ENCODE data around the gene TEX264. TPM values are rescaled to one million over a fixed set of nuclear protein-coding genes. Genes with fewer than 3 reads are reported as not detected.

Gene TEX264
- total and polyA plus RNA-seq, 2 experiments from 2014 or later: 59.6 to 98.7 TPM

DNA sequence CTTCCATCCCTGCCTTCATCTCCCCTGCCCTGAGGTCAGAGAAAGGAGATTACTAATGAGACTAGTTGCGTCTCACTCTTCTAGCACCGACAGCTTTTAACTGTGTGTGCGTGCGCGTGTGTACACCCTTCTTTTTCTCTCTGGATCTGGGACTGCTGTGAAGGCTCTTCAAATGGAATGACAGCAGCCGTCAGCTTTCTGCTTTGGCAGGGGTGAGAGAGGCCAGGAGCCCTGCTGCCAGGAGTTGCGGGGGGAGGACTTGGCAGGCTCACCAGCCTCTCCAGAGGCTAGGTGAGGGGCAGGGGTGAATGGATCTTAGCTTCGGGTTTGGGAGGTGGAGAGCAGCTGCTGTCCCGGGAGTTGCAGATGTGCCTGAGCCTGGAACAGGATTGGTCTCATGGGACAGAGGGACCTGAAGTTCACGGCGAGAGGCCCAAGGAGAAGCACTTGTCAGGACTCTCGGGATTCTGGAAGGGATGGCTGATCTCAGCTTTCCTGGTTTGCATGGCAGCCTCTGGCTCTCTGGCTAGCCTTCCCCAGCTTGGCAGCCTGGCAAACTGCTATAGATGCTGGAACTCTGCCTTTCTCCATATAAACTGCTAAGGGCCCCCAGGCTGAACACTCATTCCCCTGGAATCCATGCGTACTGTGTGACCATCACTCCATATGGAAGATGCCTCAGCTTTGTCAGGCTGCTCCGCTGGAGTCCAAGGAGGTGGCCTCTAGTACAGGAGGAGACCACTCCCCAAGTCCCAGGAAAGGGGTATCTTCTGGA, 16.6 kb downstream of the TEX264 start:
- Histone ChIP-seq H3K4me1 (ENCODE audit: insufficient read depth) (no peaks in the 10 kb centered on the region), H3K36me3 (replicated peaks; ENCODE audit: insufficient read depth, low read depth) (no peaks in the 10 kb centered on the region), H3K4me3 (no peak overlapping the region), H3K27ac (no peak overlapping the region), H3K9me3 (ENCODE audit: low read depth) (no peaks in the 10 kb centered on the region), H4K20me1 (ENCODE audit: insufficient read depth, poor library complexity, severe bottlenecking) (no peaks in the 10 kb centered on the region), H2AFZ (no peak overlapping the region), H3K79me2 (no peaks in the 10 kb centered on the region), H3K4me2 (no peak overlapping the region), H3K9me2 (replicated peaks; ENCODE audit: insufficient read depth) (no peaks in the 10 kb centered on the region), H3K27me3 (no peaks in the 10 kb centered on the region)
- TF ChIP-seq EZH2phosphoT487 (IDR thresholded peaks at IDR 0.05; ENCODE audit: low read depth, severe bottlenecking, unreplicated experiment) (no peak), EZH2 (IDR thresholded peaks at IDR 0.05; ENCODE audit: borderline replicate concordance) (no peak)
- TF ChIP-seq, protein P1, sequence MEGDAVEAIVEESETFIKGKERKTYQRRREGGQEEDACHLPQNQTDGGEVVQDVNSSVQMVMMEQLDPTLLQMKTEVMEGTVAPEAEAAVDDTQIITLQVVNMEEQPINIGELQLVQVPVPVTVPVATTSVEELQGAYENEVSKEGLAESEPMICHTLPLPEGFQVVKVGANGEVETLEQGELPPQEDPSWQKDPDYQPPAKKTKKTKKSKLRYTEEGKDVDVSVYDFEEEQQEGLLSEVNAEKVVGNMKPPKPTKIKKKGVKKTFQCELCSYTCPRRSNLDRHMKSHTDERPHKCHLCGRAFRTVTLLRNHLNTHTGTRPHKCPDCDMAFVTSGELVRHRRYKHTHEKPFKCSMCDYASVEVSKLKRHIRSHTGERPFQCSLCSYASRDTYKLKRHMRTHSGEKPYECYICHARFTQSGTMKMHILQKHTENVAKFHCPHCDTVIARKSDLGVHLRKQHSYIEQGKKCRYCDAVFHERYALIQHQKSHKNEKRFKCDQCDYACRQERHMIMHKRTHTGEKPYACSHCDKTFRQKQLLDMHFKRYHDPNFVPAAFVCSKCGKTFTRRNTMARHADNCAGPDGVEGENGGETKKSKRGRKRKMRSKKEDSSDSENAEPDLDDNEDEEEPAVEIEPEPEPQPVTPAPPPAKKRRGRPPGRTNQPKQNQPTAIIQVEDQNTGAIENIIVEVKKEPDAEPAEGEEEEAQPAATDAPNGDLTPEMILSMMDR (IDR thresholded peaks at IDR 0.05; ENCODE audit: poor library complexity): no peak
- WGBS (ENCODE audit: low lambda C conversion rate, missing lambda C conversion rate): 95% methylated on average over 14 of the region's 14 CpGs
- DNase-seq (ENCODE audit: low spot score): no peak

DNA sequence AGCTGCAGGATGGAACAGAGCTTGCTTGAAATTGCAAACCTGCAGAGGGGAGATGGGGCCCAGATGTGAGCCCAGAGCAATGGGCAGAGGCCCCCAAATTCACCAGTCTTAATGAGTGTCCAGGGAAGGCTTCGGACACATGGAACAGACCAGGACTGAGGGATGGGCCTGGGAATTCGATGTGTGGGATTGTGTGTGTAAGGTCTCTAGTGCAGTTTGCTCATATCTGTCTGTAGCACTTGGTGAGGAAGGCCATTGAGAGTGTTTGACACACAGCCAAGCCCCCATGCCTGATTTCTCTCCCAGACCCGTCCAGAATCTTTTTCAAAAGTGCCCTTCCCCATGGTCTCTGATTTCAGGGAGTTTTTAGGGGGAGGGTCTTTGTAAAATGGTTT, 17.2 kb downstream of the TEX264 start:
- H3K9me2 ChIP-seq (replicated peaks; ENCODE audit: insufficient read depth): no peaks in the 10 kb centered on the region
- WGBS (ENCODE audit: low lambda C conversion rate, missing lambda C conversion rate): 93% methylated on average over 3 of the region's 3 CpGs
- TF ChIP-seq, protein P1 (IDR thresholded peaks at IDR 0.05; ENCODE audit: poor library complexity): no peak
- no peak for TF ChIP-seq EZH2phosphoT487 (IDR thresholded peaks at IDR 0.05; ENCODE audit: low read depth, severe bottlenecking, unreplicated experiment)
- TF ChIP-seq EZH2 (IDR thresholded peaks at IDR 0.05; ENCODE audit: borderline replicate concordance): no peak
- no peaks in the 10 kb centered on the region for H3K79me2 ChIP-seq
- no peak overlapping the region for H3K4me3 ChIP-seq
- H3K4me1 ChIP-seq (ENCODE audit: insufficient read depth): no peaks in the 10 kb centered on the region
- no peaks in the 10 kb centered on the region for H4K20me1 ChIP-seq (ENCODE audit: insufficient read depth, poor library complexity, severe bottlenecking)
- H2AFZ ChIP-seq: no peak overlapping the region
- H3K27ac ChIP-seq: no peak overlapping the region
- no peaks in the 10 kb centered on the region for H3K36me3 ChIP-seq (replicated peaks; ENCODE audit: insufficient read depth, low read depth)
- no peaks in the 10 kb centered on the region for H3K9me3 ChIP-seq (ENCODE audit: low read depth)
- DNase-seq (ENCODE audit: low spot score): no peak
- no peaks in the 10 kb centered on the region for H3K27me3 ChIP-seq
- H3K4me2 ChIP-seq: no peak overlapping the region

DNA sequence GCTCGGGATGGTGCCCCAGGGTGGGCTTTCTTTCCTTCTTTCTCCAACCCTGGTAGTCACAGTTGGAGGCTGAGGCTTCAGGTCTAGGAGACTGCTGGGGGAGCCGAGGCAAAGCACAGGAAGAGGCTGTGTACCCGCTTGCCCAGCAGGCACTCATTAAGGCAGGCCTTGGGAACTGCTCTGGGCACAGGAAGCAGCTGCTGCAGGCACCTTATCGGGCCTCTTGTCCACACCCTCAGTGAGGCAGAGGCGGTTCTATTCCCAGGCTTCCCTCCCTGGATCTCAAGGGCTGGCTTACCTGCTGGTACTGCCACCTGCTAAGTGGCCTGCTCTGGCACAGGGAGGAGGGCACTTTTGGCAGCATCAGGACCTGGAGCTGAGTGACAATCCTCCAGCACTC, 20.0 kb downstream of the TEX264 start:
- Histone ChIP-seq H3K79me2 (no peaks in the 10 kb centered on the region), H3K27me3 (no peaks in the 10 kb centered on the region), H3K36me3 (replicated peaks; ENCODE audit: insufficient read depth, low read depth) (no peaks in the 10 kb centered on the region), H2AFZ (no peak overlapping the region), H3K4me1 (ENCODE audit: insufficient read depth) (no peaks in the 10 kb centered on the region), H3K4me2 (no peak overlapping the region), H3K27ac (no peak overlapping the region), H3K9me2 (replicated peaks; ENCODE audit: insufficient read depth) (no peaks in the 10 kb centered on the region), H4K20me1 (ENCODE audit: insufficient read depth, poor library complexity, severe bottlenecking) (no peaks in the 10 kb centered on the region), H3K4me3 (no peak overlapping the region), H3K9me3 (ENCODE audit: low read depth) (no peaks in the 10 kb centered on the region)
- TF ChIP-seq EZH2 (IDR thresholded peaks at IDR 0.05; ENCODE audit: borderline replicate concordance): no peak
- TF ChIP-seq, protein P1 (IDR thresholded peaks at IDR 0.05; ENCODE audit: poor library complexity): no peak
- TF ChIP-seq EZH2phosphoT487 (IDR thresholded peaks at IDR 0.05; ENCODE audit: low read depth, severe bottlenecking, unreplicated experiment): no peak
- no peak for DNase-seq (ENCODE audit: low spot score)
- 97% methylated on average over 5 of the region's 5 CpGs for WGBS (ENCODE audit: low lambda C conversion rate, missing lambda C conversion rate)
